GM21737 (cell line): Measurements from ENCODE around the gene DRD2.

Source experiments
- ATAC-seq: cut with Tn5 transposase; IDR thresholded peaks from one replicate; pipeline ENCODE4 v1.9.1; 2021; ENCODE audit warnings: mild to moderate bottlenecking, moderate library complexity; ENCODE audit not compliant: unreplicated experiment

The DRD2 gene

GRCh38 chr11:113405724-113406478 lies 69.3 kb downstream of the DRD2 start:
- no peak for ATAC-seq

- ATAC-seq: no peak
Observed at GRCh38 chr11:113404859-113405430, 70.3 kb downstream of the DRD2 start.

- ATAC-seq: no peak
Observed at GRCh38 chr11:113401718-113402117, 73.5 kb downstream of the DRD2 start.

- no peak for ATAC-seq
Observed at GRCh38 chr11:113400631-113401230, 74.5 kb downstream of the DRD2 start.

- ATAC-seq: no peak
Observed at GRCh38 chr11:113398669-113399430, 76.3 kb downstream of the DRD2 start.

- no peak for ATAC-seq
Observed at GRCh38 chr11:113397821-113398220, 77.4 kb downstream of the DRD2 start.

GRCh38 chr11:113397212-113397611 lies 78.0 kb downstream of the DRD2 start:
- no peak for ATAC-seq

GRCh38 chr11:113396690-113397089 lies 78.5 kb downstream of the DRD2 start:
- no peak for ATAC-seq

- ATAC-seq: no peak
Observed at GRCh38 chr11:113395782-113396336, 79.3 kb downstream of the DRD2 start.

- no peak for ATAC-seq
Observed at GRCh38 chr11:113394919-113395318, 80.3 kb downstream of the DRD2 start.

GRCh38 chr11:113393501-113393985 lies 81.7 kb downstream of the DRD2 start:
- no peak for ATAC-seq

GRCh38 chr11:113392236-113392921 lies 82.8 kb downstream of the DRD2 start:
- no peak for ATAC-seq

GRCh38 chr11:113389272-113389671 lies 85.9 kb downstream of the DRD2 start:
- ATAC-seq: no peak

GRCh38 chr11:113387605-113388211 lies 87.5 kb downstream of the DRD2 start, which contains the start of gene ANKK1:
Gene ANKK1 (plus strand): TSS chr11:113387779. CDS start chr11:113387885, 106 bp downstream.
- no peak for ATAC-seq

GRCh38 chr11:113386866-113387265 lies 88.3 kb downstream of the DRD2 start:
- ATAC-seq: no peak

GRCh38 chr11:113385749-113386148 lies 89.4 kb downstream of the DRD2 start:
- no peak for ATAC-seq

- no peak for ATAC-seq
Observed at GRCh38 chr11:113384551-113384950, 90.6 kb downstream of the DRD2 start.

- no peak for ATAC-seq
Observed at GRCh38 chr11:113382121-113382520, 93.1 kb downstream of the DRD2 start.

GRCh38 chr11:113378692-113379091 lies 96.5 kb downstream of the DRD2 start:
- ATAC-seq: no peak
